K562 (cell line): ENCODE data around the gene RNF141. TPM values are rescaled to one million over a fixed set of nuclear protein-coding genes. Genes with fewer than 3 reads are reported as not detected.

Experiments used
- ATF2 ChIP-seq: sonication (generic); formaldehyde crosslinking; IDR thresholded peaks from 2 replicates; pipeline ENCODE4 v1.8.1; 2022; ENCODE audit warnings: missing genetic modification reagents
- ATF7 ChIP-seq: fragments of 450-650 bp; IDR thresholded peaks from 2 replicates; pipeline ENCODE4 v1.7.1; 2014; ENCODE audit warnings: mild to moderate bottlenecking, moderate library complexity
- BDP1 ChIP-seq: IDR thresholded peaks from 3 replicates; pipeline ENCODE4 v1.6.1; 2011; ENCODE audit not compliant: insufficient read length, insufficient read depth
- CBX8 ChIP-seq: fragments of 200-600 bp; sonication (generic); IDR thresholded peaks from 2 replicates; pipeline ENCODE4 v1.6.1; 2012; ENCODE audit warnings: borderline replicate concordance, mixed run types, low read depth, mild to moderate bottlenecking, moderate library complexity, mixed read lengths, low read length, control low read depth, inconsistent platforms; ENCODE audit not compliant: poor library complexity, severe bottlenecking; ENCODE audit errors: extremely low read depth
- CCNT2 ChIP-seq: IDR thresholded peaks from 2 replicates; pipeline ENCODE4 v1.6.1; 2011; ENCODE audit warnings: borderline replicate concordance, low read depth, mild to moderate bottlenecking, moderate library complexity, mixed read lengths, low read length; ENCODE audit not compliant: insufficient read length; ENCODE audit errors: extremely low read depth
- KDM5B ChIP-seq: fragments of 200-600 bp; sonication (generic); IDR thresholded peaks from 2 replicates; pipeline ENCODE4 v1.6.1; 2012; ENCODE audit warnings: low read depth, mild to moderate bottlenecking, moderate library complexity, low read length, control low read depth, inconsistent platforms; ENCODE audit not compliant: insufficient replicate concordance
- MLLT1 ChIP-seq, 2 experiments: fragments of 450-650 bp; IDR thresholded peaks; 2 replicates each; pipeline ENCODE4 v1.6.1; 2016
- MYC ChIP-seq, 2 experiments: fragments of 250-450 bp in 1 of 2; sonication (Bioruptor Pico) in 1 of 2; IDR thresholded peaks; 2 replicates each; pipeline versions ENCODE4 v1.5.1 to v1.6.1; 2012 to 2021; ENCODE audit warnings: low read depth in 2 of 2, borderline replicate concordance in 1 of 2, improper control_type of control experiment in 1 of 2, low read length in 1 of 2, mild to moderate bottlenecking in 1 of 2, moderate library complexity in 1 of 2
- NR2C2 ChIP-seq, 2 experiments: fragments of 200-800 bp in 1 of 2; sonication (Bioruptor generic) in 1 of 2; sonication (generic) in 1 of 2; formaldehyde crosslinking in 1 of 2; IDR thresholded peaks; 2 replicates each; pipeline versions ENCODE4 v1.6.1 to v1.8.0; 2016 to 2022; ENCODE audit warnings: mild to moderate bottlenecking in 1 of 2, missing compliant biosample characterization in 1 of 2, missing genetic modification characterization in 1 of 2, missing genetic modification reagents in 1 of 2
- OTX1 ChIP-seq: fragments of 450-650 bp; formaldehyde crosslinking; IDR thresholded peaks from 2 replicates; pipeline ENCODE4 v1.4.0; 2022; ENCODE audit warnings: mild to moderate bottlenecking
- RHOXF2B ChIP-seq: fragments of 250-450 bp; sonication (Bioruptor Pico); conservative IDR thresholded peaks from 2 replicates; pipeline ENCODE4 v1.5.1; 2021
- STAG1 ChIP-seq: sonication (generic); formaldehyde crosslinking; IDR thresholded peaks from 2 replicates; pipeline ENCODE4 v1.5.0; 2020; ENCODE audit warnings: missing genetic modification reagents, borderline replicate concordance
- ZBTB1 ChIP-seq: sonication (generic); formaldehyde crosslinking; IDR thresholded peaks from 2 replicates; pipeline ENCODE4 v1.8.1; 2023; ENCODE audit warnings: missing genetic modification reagents, low read depth, mild to moderate bottlenecking, borderline replicate concordance
- ZBTB5 ChIP-seq: fragments of 450-650 bp; IDR thresholded peaks from 2 replicates; pipeline ENCODE4 v1.6.1; 2017; ENCODE audit warnings: antibody characterized with exemption
- polyA plus RNA-seq, 8 experiments: library from polyadenylated mRNA; depleted of rRNA in 4 of 8; stranded (reverse) in 5 of 8; unstranded in 3 of 8; fragments of >200 nt; fragmentation: Nextera tagmentation in 2 of 8; fragmentation: Illumina TruSeq in 1 of 8; extraction: Ambion mirVana in 2 of 8; extraction: Trizol in 1 of 8; gene quantifications; 2 replicates each; pipeline versions ENCODE4 v1.2.1 to v1.2.3, GENCODE V29; 2011 to 2014; ENCODE audit warnings: inconsistent platforms in 1 of 8, missing spikeins in 1 of 8
- total RNA-seq, 7 experiments: library from RNA; depleted of rRNA in 6 of 7; stranded (reverse); fragments of >200 nt in 6 of 7; fragmentation: Illumina TruSeq in 2 of 7; extraction: Trizol in 2 of 7; gene quantifications; 2 replicates each; pipeline versions ENCODE4 v1.2.1 to v1.2.3, GENCODE V29; 2011 to 2021; ENCODE audit warnings: low replicate concordance in 1 of 7
- TF ChIP-seq, protein P1 (sequence below): sonication (generic); formaldehyde crosslinking; IDR thresholded peaks from 2 replicates; pipeline ENCODE4 v1.8.0; 2022; ENCODE audit warnings: missing genetic modification reagents, mild to moderate bottlenecking, borderline replicate concordance
- TF ChIP-seq, protein P2 (sequence below): sonication (generic); formaldehyde crosslinking; IDR thresholded peaks from 2 replicates; pipeline ENCODE4 v1.8.0; 2023; ENCODE audit warnings: mild to moderate bottlenecking, missing genetic modification reagents

RNF141 gene
- total and polyA plus RNA-seq, 9 of the 15 experiments (the other 6 are each of a cell fraction or from before 2014, with no cell fraction given), result 9.7 to 51.9 (median 18.9) TPM

GRCh38 chr11:10490398-10491241, 50.4 kb downstream of the RNF141 start (continued):
- TF ChIP-seq, protein P1, sequence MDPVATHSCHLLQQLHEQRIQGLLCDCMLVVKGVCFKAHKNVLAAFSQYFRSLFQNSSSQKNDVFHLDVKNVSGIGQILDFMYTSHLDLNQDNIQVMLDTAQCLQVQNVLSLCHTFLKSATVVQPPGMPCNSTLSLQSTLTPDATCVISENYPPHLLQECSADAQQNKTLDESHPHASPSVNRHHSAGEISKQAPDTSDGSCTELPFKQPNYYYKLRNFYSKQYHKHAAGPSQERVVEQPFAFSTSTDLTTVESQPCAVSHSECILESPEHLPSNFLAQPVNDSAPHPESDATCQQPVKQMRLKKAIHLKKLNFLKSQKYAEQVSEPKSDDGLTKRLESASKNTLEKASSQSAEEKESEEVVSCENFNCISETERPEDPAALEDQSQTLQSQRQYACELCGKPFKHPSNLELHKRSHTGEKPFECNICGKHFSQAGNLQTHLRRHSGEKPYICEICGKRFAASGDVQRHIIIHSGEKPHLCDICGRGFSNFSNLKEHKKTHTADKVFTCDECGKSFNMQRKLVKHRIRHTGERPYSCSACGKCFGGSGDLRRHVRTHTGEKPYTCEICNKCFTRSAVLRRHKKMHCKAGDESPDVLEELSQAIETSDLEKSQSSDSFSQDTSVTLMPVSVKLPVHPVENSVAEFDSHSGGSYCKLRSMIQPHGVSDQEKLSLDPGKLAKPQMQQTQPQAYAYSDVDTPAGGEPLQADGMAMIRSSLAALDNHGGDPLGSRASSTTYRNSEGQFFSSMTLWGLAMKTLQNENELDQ (CRISPR knock-in tag), result no peak
- TF ChIP-seq OTX1 (CRISPR knock-in tag) (no peak), KDM5B (no peak), BDP1 (no peak), CBX8 (no peak), NR2C2 (CRISPR knock-in tag; IDR thresholded peaks at IDR 0.05) (peak; percentile 54; the same call in 1 of the 2 replicates), NR2C2 (tag; IDR thresholded peaks at IDR 0.05) (peak; percentile 92), MLLT1 (IDR thresholded peaks at IDR 0.05) (peak in 1 of 2 experiments; percentile 96; a peak in 2 of 4 replicates), ZBTB1 (CRISPR knock-in tag) (no peak), ATF7 (peak; percentile 96), ATF2 (CRISPR knock-in tag) (no peak), MYC (IDR thresholded peaks at IDR 0.05; ENCODE audit: low read depth, low read length) (no peak), MYC (CRISPR knock-in tag; IDR thresholded peaks at IDR 0.05; ENCODE audit: borderline replicate concordance, low read depth) (no peak), STAG1 (CRISPR knock-in tag) (no peak), RHOXF2B (CRISPR knock-in tag) (no peak), ZBTB5 (no peak), CCNT2 (no peak)
- TF ChIP-seq, protein P2, sequence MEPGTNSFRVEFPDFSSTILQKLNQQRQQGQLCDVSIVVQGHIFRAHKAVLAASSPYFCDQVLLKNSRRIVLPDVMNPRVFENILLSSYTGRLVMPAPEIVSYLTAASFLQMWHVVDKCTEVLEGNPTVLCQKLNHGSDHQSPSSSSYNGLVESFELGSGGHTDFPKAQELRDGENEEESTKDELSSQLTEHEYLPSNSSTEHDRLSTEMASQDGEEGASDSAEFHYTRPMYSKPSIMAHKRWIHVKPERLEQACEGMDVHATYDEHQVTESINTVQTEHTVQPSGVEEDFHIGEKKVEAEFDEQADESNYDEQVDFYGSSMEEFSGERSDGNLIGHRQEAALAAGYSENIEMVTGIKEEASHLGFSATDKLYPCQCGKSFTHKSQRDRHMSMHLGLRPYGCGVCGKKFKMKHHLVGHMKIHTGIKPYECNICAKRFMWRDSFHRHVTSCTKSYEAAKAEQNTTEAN (CRISPR knock-in tag), result no peak
